Bronchial epithelial cell (primary cell): ENCODE data around the gene LRMDA. TPM values are rescaled to one million over a fixed set of nuclear protein-coding genes. Genes with fewer than 3 reads are reported as not detected.

Experiments
- DNase-seq: peaks from one replicate; pipeline ENCODE4 v3.0.0-alpha.2; 2010; ENCODE audit warnings: low read depth
- FAIRE-seq: peaks from 2 replicates; lab custom pipeline; 2011; peaks lifted over from hg19 to GRCh38; lab: Jason Lieb, UNC
- H3K27me3 ChIP-seq: 2 replicates; pipeline ENCODE4 v1.5.1; 2011; ENCODE audit warnings: low read length; ENCODE audit not compliant: control insufficient read depth, insufficient read depth
- H3K36me3 ChIP-seq: 2 replicates; pipeline ENCODE4 v1.5.1; 2011; ENCODE audit warnings: low read length; ENCODE audit not compliant: control insufficient read depth, insufficient read depth
- H3K4me3 ChIP-seq: 2 replicates; pipeline ENCODE4 v1.5.1; 2011; ENCODE audit warnings: mild to moderate bottlenecking, low read depth, low read length, control low read depth
- CTCF ChIP-seq: IDR thresholded peaks from 2 replicates; pipeline ENCODE4 v1.5.1; 2011; ENCODE audit warnings: mild to moderate bottlenecking, moderate library complexity, low read length, control low read depth, inconsistent platforms; ENCODE audit not compliant: insufficient read depth, severe bottlenecking
- total RNA-seq: library from RNA; depleted of rRNA; stranded (reverse); fragments of >200 nt; gene quantifications from 2 replicates; pipeline ENCODE4 v1.2.1, GENCODE V29; 2014

The LRMDA gene
- total RNA-seq, 1 donor from 2014 or later, result 1.6 TPM

DNA sequence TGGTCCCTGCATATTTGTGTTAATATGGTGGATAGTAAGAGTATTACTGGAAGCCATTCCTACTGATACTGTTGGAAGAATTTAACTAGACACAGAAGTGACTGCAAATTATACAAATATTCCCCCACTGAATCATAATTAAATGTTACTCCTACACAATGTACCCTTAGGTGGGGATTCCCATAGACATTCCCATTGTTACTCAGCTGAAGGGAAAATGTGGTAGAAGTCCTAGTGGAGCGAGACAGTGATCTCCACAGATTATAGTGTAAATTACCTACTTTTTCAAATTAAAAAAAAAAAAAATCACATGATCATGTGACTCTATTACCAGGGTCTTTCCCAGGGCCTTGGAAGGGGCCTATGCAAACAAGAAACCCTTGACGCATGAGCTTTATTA, 611.8 kb downstream of the LRMDA start:
- Histone ChIP-seq H3K27me3 (no peaks in the 10 kb centered on the region), H3K4me3 (no peak overlapping the region), H3K36me3 (no peaks in the 10 kb centered on the region)
- no peak for FAIRE-seq
- no peak for DNase-seq
- no peak for TF ChIP-seq CTCF

- no peaks in the 10 kb centered on the region for H3K36me3 ChIP-seq
- FAIRE-seq, result no peak
- no peak overlapping the region for H3K4me3 ChIP-seq
- no peaks in the 10 kb centered on the region for H3K27me3 ChIP-seq
- no peak for TF ChIP-seq CTCF
- DNase-seq, result no peak
These were observed 613.3 kb downstream of the LRMDA start for GRCh38 chr10:76044751-76045150.

DNA sequence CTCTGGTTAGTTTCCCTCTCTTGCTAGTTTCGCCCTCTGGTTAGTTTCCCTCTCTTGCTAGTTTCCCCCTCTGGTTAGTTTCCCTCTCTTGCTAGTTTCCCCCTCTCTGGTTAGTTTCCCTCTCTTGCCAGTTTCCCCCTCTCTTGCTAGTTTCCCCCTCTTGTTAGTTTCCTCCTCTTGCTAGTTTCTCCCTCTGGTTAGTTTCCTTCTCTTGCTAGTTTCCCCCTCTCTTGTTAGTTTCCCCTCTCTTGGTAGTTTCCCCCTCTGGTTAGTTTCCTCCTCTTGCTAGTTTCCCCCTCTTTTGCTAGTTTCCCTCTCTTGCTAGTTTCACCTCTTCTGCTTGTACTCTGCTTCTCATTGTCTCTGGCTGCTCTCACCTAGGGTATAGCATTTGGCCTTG, 613.8 kb downstream of the LRMDA start:
- Histone ChIP-seq H3K4me3 (no peak overlapping the region), H3K27me3 (no peaks in the 10 kb centered on the region), H3K36me3 (no peaks in the 10 kb centered on the region)
- FAIRE-seq (no peak), DNase-seq (no peak)
- no peak for TF ChIP-seq CTCF

GRCh38 chr10:76047521-76047920, 616.1 kb downstream of the LRMDA start:
- no peak for TF ChIP-seq CTCF
- H3K4me3 ChIP-seq, result no peak overlapping the region
- FAIRE-seq (no peak), DNase-seq (no peak)
- no peaks in the 10 kb centered on the region for H3K36me3 ChIP-seq
- no peaks in the 10 kb centered on the region for H3K27me3 ChIP-seq

DNA sequence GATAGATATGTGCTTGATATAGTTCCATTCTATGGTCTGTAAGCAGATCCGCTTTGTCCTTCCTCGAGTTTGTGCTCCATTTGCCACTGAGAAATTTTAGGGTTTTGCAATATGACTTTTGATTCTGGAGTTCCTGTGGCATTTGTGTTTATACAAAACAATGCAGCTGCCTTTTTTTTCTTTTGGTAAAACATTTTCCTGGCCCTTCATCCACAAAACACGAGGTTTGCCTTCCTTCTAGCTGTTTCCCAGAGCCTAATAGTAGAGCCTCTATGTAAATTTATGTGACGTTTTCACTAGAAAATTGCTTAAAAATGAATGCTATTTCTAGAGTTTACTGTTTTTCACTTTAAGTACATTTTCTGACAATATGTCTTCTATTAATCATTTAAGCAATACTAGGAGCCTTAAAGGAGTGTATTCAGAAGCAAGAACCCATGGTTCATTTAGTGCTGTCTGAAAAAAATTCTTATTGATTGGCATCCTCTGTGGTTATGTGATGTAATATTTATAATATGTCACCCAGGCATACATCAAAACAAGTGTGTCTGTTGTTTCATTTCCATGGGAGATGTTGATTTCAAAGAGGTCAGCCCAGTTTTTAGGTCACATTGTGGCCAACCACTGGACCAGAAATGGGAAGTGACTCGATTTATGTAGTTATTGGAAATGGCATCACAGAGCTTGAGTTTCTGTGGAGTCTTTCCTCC, 618.3 kb downstream of the LRMDA start:
- no peaks in the 10 kb centered on the region for H3K27me3 ChIP-seq
- no peaks in the 10 kb centered on the region for H3K36me3 ChIP-seq
- TF ChIP-seq CTCF, result no peak
- no peak for DNase-seq
- no peak for FAIRE-seq
- H3K4me3 ChIP-seq, result no peak overlapping the region

- DNase-seq, result no peak
- FAIRE-seq, result no peak
- H3K36me3 ChIP-seq, result no peaks in the 10 kb centered on the region
- no peak for TF ChIP-seq CTCF
- no peak overlapping the region for H3K4me3 ChIP-seq
- H3K27me3 ChIP-seq, result no peaks in the 10 kb centered on the region
These were observed 618.8 kb downstream of the LRMDA start for GRCh38 chr10:76050291-76050625.
